LHCN-M2 (cell line): ENCODE results near the gene BCAS3. TPM values are rescaled to one million over a fixed set of nuclear protein-coding genes. Genes with fewer than 3 reads are reported as not detected.
"Not testable (repeated sequence)": the region's sequence is repeated elsewhere in the genome, so short reads cannot be mapped to it uniquely, and the experiment has no call there.

Experiments used
- DNase-seq: peaks from one replicate; pipeline ENCODE4 v3.0.0-alpha.2; 2012; ENCODE audit warnings: low read depth
- total RNA-seq: library from RNA; depleted of rRNA; stranded (reverse); fragments of >200 nt; gene quantifications from 2 replicates; pipeline ENCODE4 v1.2.3, GENCODE V29; 2014

BCAS3 gene
- total RNA-seq, 1 experiment from 2014 or later = 6.9 TPM

DNA sequence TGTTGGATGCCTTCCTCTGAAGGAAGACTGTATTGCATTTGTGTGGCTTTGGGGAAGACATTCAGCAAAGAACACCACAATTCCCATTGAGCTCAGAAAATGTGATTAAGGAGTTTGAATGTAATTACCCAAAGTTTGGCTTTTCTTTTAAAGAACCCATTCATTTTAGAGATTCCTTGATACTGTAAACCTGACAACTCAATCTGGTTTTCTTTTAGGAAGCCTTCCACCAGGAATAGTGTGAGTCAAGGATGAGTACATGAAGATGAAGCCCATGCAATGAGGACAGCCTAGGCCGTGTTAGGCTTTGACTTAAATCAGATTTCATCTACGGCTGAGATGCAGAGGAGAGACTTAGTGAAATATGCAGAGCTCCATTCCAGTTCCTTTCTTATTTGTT is 450.3 kb downstream of the BCAS3 start:
- DNase-seq = no peak

DNA sequence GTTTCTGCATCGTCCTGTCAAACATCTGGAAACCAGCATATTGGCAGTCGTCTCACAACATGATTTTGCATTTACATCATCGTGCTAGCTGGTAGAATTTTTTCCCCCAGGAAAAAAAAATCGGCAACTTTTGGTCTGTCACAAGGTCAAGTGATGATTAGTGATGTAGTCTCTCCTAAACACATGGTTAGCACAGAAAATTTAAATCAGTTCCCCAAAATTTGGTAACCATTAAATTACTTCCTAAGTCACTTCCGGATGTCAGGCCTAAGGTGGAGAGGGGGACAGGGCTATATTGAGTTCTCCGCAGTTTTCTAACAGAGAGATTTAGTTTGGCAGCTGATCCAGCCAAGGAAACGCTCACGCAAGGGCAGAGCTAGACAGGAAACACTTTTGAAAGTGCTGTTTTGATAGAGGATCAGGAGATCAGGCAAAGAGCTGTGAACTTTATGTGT is 451.0 kb downstream of the BCAS3 start:
- DNase-seq = no peak

DNA sequence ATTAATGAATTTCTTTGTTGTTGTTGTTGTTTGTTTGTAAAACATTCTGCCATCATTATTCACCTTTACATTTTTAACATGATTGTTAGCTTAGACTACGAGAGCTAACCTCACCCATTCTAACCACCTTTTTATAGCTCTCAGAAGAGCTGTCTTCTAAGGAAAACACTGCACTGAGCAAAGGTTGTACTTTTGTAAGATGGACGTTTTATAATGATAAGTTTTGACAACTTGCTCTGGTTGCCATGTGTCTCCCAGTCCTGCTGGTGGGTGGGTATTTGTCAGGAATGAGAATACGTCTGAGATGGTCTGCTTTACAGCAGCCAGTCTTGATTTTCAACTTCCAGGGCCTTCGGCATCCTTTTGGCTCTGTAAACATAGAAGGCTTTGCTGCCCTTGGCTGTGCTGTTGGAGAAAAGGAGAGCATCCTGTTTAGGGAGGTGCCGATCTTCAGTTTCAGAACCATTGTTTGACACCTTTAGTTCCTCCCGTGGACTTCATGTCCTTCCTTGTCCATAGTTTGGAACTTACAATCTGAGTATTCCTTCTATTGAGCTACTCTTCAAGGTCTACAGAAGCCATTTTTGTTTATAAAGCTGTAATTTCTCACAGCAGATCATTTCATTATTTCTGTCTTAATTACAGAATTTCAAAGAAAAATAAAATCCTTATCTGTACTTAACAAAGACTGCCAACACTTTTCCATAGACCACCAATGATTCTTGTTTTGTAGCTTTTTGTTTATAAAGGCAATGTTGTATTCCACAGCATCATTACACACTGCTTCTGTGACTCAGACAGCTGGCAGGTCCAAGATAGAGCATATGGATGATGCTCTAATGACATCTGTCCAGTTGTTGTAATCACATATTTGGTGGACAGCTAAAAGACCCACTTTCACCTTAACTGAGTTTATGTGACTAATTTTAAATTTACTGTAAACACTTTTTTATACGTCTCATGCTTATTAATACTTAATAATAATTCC is 451.9 kb downstream of the BCAS3 start:
- DNase-seq = no peak

DNA sequence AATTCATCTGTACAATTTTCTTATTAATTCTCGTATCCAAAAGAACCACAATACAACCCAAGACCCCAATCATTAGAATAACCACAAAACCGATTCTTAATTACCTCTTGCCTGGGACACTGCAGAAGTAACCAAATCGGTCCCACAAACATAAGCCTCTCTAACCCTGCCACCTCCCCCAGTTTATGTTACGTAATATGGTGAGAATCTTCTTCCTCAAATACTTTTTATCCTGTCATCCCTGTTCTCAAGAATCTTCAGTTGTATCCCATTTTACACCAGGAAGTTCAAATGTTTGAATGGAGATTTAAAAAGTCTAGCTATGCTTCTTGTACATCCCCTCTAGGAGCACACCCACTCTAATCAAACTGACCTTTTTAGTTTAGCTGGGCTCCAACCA is 452.7 kb downstream of the BCAS3 start:
- DNase-seq = no peak

DNA sequence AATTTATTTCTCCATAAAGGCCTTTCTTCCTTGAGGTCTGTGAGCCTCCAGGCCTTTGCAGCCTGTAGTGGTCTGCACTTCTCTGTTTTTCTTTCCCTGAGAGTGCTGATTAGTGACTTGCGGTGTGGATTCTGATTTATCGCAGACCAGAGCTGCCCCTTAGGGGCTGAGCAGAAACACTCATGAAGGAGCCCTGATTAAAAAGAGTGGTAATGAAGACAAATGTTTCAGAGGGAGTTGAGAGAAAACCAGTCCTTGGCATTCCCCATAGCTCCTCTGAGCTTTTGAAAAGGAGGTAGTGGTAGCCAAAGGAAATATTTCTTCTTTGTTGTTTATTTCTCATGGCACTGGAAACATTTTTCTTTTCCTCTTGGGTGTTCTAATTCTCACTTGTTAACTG is 453.9 kb downstream of the BCAS3 start:
- DNase-seq = no peak

DNA sequence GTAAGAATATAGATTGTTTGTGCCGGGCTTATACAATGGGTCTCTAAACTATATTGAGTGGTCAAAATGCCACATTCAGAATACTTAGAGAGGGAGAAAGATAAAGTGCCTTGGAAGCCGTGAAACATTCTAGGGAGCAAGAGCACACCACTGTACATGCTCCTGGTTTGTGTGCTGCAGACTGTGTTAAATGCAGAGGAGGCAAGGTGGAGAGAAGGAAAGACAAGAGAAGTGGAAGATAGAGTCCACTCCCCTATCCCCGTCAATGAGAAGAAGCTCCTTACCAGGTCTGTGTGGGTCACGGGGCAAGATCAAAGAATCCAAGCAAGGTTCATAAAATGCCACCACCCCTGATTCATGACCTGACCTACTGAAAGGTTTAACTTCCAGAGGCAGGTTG is 454.9 kb downstream of the BCAS3 start:
- no peak for DNase-seq

DNA sequence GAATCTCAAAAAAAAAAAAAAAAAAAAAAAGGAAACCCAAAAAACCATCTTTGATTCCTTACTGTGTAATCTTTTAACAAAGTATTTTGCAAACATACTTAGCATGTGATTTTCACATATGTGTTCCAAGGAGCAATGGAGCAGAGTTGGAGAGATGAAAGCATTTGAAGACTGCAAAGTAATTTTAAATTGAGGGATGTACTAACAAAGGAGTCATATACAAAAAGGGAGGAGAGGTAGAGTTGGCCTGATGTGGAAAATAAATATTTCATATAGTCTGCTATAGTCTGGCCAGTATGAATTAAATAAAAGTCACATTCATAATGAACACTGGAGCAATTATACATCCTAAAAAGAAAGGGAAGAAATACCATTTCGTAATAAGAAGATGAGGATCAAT is 456.2 kb downstream of the BCAS3 start:
- DNase-seq = no peak

DNA sequence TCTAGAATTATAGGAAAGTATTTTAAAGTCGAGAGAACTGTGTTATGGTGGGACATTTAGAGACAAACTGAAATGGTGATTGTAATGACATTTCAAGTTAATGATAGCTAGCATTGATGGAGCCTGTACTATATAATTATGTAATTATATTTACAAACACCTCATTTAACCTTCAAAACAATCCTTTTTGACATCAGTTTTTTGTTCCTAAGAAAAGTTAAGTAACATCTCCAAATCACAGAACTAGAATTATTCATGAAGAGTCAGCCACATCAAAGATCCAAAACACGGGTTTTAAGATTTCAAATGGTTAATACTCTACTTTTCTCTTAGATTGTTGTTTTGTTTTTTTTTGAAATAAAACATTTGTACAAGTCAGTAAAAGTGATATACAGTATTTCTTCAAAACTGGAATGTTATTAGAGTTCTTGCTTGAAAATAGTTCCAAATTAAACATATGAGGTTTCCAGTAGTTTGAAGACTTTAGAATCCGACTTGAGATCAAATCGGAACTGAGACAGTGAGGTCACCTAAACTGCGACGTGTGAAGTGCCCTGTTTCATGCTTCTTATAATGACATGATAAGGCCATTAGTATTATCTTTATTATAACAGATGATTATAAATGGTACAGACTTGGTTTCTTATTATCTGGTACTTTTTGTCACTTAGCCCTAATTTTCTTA is 457.0 kb downstream of the BCAS3 start:
- DNase-seq = no peak

DNA sequence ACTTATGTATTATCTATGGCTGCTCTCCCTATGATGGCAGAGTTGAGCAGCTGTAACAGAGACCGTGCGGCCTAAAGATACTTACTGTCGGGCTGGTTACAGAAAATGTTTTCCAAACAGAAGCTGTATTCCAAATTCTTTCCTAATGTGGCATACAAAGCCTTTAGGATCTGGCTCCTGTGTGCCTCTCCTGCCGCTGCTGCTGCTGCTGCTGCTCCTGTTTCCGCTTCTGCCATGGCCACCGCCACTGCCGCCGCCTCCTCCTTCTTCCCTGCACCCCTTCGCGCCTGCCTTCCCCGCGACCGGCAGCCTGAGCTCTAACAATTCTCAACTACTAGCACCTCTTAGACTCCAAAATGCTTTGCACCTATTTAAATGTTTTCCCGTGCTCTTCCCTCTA is 458.1 kb downstream of the BCAS3 start:
- no peak for DNase-seq

DNA sequence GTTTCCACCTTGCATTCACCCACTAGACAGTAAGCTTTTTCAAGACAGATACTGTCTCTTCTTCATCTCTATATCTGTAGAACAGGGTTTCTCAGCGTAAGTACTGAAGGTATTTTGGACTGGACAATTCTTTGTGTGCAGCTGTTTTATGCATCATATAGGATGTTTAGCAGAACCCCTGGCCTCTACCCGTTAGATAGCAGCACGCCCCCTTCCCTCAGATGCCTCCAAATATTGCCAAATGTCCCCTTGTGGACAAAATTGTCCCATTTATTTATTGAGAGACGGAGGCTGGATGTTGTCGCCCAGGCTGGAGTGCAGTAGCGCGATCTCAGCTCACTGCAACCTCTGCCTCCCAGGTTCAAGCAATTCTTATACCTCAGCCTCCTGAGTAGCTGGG is 458.6 kb downstream of the BCAS3 start:
- no peak for DNase-seq

DNA sequence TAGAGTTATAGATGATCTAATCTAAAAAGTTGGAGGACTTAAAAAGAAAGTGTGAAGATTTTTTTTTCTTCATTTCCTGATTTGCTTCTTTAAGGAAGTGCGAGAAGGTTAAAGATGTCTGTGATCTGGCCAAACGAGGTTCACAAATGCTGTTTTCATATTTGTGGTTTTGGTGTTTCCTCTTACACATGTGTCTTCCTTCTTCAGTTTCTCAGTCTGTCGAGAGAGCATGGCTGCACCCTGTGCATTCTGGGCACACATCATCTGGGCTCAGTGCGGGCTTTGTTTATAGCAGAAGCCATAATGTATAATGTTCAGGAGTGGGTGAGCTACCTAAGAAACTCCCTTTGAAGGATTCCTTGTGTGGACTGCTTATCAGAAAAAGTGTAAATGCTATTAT is 461.6 kb downstream of the BCAS3 start:
- peak; percentile 84 for DNase-seq

DNA sequence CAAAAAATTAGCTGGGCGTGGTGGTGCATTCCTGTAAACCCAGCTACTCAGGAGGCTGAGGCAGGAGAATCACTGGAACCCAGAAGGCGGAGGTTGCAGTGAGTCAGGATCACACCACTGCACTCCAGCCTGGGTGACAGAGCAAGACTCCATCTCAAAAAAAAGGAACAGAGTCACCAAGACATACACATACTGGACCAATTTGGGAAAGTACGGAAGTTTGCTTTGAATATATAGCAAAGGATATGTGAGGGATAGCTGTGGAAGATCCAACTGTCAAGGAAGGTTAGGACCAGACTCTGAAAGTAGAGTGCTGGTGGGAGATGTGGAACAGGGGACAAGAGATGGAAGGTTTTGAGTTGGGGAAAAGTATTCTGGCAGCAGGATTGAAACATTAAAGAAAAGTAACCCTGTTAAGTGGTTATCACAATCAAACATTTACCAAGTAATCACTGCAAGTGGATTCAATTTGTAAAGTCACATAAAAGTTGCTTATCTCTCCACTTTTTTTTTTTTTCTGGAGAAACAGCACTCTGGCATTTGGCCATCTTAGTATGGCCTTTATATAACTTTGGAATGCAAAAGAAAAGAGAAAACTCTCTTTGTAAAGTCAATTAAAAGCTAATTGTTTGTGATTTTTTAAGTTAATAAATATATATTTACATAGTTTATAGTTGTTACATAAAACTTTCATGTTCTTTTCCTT is 462.6 kb downstream of the BCAS3 start:
- no peak for DNase-seq

DNA sequence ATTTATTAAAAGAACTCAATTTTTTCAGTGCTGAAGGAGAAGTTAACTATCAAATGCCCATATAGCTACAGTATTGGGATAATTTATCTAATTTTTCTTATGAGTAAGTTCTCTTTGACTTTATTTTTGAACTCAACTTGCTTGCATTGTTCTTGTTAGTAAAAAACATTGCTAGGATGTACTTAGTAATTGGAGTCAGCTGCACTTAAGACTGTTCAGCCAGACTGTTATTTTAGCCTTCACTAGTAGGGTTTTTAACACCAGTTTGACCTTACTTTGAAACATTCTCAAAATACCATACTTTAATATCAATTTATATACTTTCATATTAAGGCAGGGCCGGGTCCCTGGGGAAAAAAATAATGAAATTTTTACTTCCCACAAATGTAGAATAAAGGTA is 465.4 kb downstream of the BCAS3 start:
- DNase-seq = no peak

DNA sequence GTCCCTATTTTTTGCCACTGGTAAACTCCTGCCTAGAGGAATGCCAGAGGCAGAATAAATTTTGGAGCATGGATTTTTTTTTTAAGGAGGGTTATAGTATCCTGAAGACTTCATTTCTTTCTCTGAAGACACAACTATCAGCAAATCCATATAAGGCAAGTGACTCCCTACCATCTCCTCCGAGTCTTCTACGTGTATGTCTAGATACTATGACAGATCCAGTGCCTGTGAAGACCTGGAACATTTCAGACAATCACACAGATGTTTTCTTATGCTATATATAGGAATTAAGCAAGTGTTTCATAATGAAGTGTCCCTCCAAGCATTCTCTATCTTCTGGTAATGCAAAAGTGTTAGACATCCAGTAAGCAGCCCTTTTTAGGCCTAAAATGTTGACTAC is 466.5 kb downstream of the BCAS3 start:
- no peak for DNase-seq

DNA sequence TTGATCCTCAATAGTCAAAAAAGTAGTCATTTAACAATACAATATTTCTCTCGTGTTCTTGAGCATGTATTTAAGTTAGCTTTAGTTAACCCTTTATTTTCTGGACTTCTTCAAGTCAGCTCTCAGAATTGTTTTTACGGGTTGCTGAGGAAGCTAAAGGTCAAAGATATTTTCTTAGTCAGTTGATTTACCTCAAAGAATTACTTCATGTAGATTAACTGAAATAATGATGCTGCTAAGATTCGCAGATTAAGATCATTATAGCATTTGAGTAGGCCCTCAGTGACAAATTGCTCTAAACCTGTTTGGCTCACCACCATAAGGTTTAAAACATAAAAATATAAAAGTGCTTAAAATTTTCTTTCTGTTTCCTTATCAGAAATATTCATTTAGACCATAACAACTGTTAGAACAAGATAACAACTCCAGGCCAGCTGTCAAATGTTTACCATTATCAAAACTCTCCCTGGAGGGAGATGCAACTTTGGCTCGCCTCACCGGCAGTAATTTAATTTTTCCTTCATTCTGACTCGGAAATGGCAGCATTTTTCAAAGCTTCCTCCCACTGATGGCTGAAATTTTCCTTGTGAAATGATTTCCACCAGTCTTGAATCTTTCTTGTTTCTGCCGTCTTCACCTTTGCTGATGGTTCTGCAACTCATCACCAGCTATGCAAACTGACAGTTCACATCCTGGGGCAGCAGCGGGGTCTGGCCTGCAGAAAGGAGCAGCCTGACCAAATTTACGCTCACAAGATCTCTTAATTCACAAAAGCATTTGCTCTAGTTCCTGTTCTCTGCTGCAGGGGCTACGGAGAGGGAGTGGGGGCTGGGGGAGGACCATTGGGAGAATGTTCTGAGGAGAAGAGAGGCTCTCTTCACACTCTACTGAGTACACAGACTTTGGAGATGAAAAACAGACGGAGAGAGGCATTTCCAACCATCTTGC is 467.2 kb downstream of the BCAS3 start:
- no peak for DNase-seq

DNA sequence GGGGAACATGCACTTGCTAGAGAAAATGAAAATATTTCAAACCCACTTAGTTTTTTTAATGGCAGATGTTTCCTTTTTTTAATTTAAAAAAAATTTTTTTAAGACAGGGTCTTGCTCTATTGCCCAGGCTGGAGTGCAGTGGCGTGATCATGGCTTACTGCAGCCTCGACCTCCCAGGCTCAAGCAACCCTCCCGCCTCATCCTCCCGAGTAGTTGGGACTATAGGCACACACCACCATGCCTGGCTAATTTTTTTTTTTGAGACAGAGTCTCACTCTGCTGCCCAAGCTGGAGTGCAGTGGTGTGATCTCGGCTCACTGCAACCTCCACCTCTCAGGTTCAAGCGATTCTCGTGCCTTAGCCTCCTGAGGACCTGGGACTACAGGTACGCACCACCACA is 469.2 kb downstream of the BCAS3 start:
- DNase-seq = not testable (repeated sequence)

DNA sequence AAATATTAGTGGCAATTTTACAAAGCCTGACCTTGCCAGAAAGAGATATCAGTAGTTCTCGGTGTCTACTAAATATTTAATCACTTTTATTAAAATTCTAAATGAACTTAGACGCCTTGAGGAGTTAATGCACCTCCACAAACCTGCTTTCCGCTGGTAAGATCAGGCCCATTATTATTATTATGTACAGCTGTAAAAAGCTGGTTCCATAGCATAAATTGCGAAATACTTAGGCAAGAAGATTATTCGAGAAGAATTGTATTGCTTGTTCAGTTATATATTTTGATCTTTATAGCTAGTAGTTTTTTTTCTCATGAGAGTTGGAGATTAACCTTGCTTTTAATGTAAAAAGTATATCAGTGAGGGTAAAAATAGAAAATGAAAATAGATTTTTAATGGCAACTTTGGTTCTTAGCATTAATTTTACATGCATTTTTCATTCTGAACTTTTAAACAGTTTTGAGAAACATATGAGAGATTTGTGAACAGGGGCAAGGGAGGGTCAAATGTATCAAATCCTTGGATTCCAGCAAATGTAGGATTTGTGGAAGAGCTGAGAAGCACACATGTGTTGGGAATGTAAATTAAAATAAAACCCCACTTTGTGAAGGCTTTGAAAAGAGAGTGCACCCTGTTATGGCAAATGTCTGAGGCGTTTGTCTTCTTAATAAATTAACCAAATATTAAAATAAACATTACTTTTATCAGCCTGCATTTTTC is 471.6 kb downstream of the BCAS3 start:
- DNase-seq = no peak

DNA sequence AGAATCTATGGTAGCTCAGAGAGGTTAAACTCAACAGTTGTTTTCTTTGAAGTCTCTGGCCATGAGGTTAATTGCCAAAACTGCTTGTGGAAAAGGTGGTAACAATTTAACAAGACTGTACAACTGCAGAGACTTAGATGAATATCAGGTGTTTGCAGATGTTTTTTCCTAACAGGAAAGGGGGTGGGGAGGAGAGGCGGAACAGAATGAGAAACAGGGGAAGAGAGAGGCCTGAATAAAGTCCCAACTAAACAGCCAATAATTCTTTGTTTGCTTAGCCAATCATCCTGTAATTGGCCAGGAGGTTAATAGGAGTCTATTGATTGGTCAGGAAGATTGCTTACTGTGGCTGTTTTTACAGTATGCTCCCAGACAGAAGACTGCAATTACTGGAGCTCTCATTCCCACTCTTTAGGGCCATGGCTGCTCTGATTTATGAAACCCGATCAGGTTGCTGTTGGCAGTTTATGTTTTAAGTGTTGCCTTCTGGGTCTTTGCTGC is 472.3 kb downstream of the BCAS3 start:
- DNase-seq = no peak

DNA sequence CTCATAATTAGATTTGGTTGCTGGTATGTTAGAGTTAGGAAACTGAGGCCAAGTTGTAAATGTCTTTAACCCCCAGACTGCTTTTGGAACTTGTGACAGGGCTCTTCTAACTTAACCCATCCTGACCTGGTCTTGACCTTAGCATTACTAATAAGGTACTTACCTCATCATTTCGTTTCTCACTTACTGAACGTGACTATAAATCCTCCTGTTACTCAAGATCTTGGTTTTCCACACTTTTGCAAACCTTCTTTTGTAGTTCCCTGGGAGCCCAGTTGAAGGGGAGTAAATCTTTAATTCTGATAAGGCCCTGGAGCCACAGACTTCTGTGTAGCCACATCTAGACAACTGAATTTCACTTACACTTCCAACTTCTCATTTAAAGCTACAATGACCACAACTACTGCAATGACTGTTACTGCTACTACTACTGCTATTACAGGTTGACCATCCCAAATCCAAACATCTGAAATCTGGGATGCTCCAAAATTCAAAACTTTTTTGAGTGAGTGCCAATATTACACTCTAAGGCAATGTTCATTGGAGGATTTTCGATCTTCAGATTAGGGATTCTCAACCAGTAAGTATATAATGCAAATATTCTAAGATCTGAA is 473.1 kb downstream of the BCAS3 start:
- DNase-seq = no peak

DNA sequence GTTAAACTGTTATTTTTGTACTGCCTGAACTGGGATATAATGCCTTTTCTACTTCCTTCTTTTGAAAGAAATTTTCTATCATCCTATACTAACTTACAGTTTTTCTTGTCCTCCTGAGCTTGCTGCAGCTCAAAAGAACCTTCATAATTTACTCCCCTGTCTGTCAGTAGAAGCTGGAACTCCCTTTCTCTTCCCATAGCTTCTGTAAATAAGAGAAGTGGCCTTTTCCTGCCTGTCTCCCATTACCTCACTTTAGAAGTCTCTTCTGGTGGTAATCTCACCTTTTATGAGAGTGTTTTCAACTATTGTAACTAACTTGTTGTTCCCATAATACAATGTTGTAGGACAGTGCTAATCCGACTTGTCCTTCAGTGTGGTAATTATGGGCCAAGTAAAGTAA is 475.2 kb downstream of the BCAS3 start:
- DNase-seq = no peak
